Activated CD8-positive, alpha-beta memory T cell treated with anti-CD3 and anti-CD28 coated beads, Interleukin-2, amount 50 U/mL, for 4 hours (primary cell): Measurements from ENCODE around the gene RCE1.

Experiments used
- DNase-seq: peaks from one replicate; pipeline ENCODE4 v3.0.0-alpha.2; 2020

Gene RCE1

GRCh38 chr11:66845143-66845875 lies 2.1 kb downstream of the RCE1 start:
- DNase-seq: peak; percentile 14

GRCh38 chr11:66845876-66846212 lies 2.6 kb downstream of the RCE1 start:
- no peak for DNase-seq

- no peak for DNase-seq
Measured at GRCh38 chr11:66846671-66847091, 3.4 kb downstream of the RCE1 start.

GRCh38 chr11:66847461-66848232 lies 4.4 kb downstream of the RCE1 start:
- no peak for DNase-seq

- no peak for DNase-seq
Measured at GRCh38 chr11:66848671-66849500, 5.6 kb downstream of the RCE1 start.

- no peak for DNase-seq
Measured at GRCh38 chr11:66849501-66850234, 6.4 kb downstream of the RCE1 start.

- no peak for DNase-seq
Measured at GRCh38 chr11:66850235-66850587, 7.0 kb downstream of the RCE1 start.

GRCh38 chr11:66850588-66851238 lies 7.5 kb downstream of the RCE1 start:
- no peak for DNase-seq

- DNase-seq: no peak
Measured at GRCh38 chr11:66851239-66851596, 8.0 kb downstream of the RCE1 start.

GRCh38 chr11:66851698-66852465 lies 8.6 kb downstream of the RCE1 start:
- DNase-seq: no peak

GRCh38 chr11:66852466-66853241 lies 9.4 kb downstream of the RCE1 start:
- DNase-seq: no peak

GRCh38 chr11:66853242-66854229 lies 10.3 kb downstream of the RCE1 start:
- no peak for DNase-seq

- no peak for DNase-seq
Measured at GRCh38 chr11:66854231-66854661, 11.0 kb downstream of the RCE1 start.

- DNase-seq: no peak
Measured at GRCh38 chr11:66854729-66855211, 11.5 kb downstream of the RCE1 start.

- no peak for DNase-seq
Measured at GRCh38 chr11:66855574-66856495, 12.6 kb downstream of the RCE1 start.

- DNase-seq: peak; percentile 69
Measured at GRCh38 chr11:66856496-66857233, 13.4 kb downstream of the RCE1 start, which contains the start of gene LRFN4. LRFN4 (plus strand) TSS chr11:66857064; CDS start chr11:66857745, 681 bp downstream.

- no peak for DNase-seq
Measured at GRCh38 chr11:66857234-66857926, 14.1 kb downstream of the RCE1 start.
